H1 (cell line): ENCODE results near the gene NADK. TPM values are rescaled to one million over a fixed set of nuclear protein-coding genes. Genes with fewer than 3 reads are reported as not detected.

ENCODE experiments used
- CTCF ChIA-PET: fragments of 300-600 bp; sonication (Branson Sonifier 250); formaldehyde crosslinking; loops from one replicate; lab custom pipeline; 2021; ENCODE audit not compliant: partially characterized antibody; lab: Charles Lee
- POLR2A ChIA-PET: fragments of 300-600 bp; sonication (Branson Sonifier 250); formaldehyde crosslinking; loops from one replicate; lab custom pipeline; 2021; ENCODE audit warnings: inconsistent platforms; ENCODE audit not compliant: partially characterized antibody; lab: Charles Lee
- DNase-seq, 2 experiments: peaks; one replicate each; pipeline versions ENCODE4 v3.0.0 to v3.0.0-alpha.2; 2010 to 2022; ENCODE audit warnings: low spot score in 2 of 2, low read depth in 1 of 2, mixed read lengths in 1 of 2
- FAIRE-seq: peaks from 2 replicates; lab custom pipeline; 2011; peaks lifted over from hg19 to GRCh38; lab: Jason Lieb, UNC
- H2AFZ ChIP-seq: 2 replicates; pipeline ENCODE4 v1.8.1; 2012; ENCODE audit warnings: low read length, inconsistent platforms
- H2AK5ac ChIP-seq: 2 replicates; pipeline ENCODE4 v1.6.1; 2013; ENCODE audit warnings: low read depth, low read length
- H2BK120ac ChIP-seq: replicated peaks from 2 replicates; pipeline ENCODE3; 2013; ENCODE audit warnings: low read depth, low read length, inconsistent platforms
- H2BK12ac ChIP-seq: 2 replicates; pipeline ENCODE4 v1.6.1; 2013; ENCODE audit warnings: low read depth, low read length
- H2BK15ac ChIP-seq: 2 replicates; pipeline ENCODE4 v1.6.1; 2013; ENCODE audit warnings: low read length
- H2BK20ac ChIP-seq: 2 replicates; pipeline ENCODE4 v1.6.1; 2013; ENCODE audit warnings: low read length
- H2BK5ac ChIP-seq: 2 replicates; pipeline ENCODE4 v1.6.1; 2013; ENCODE audit warnings: low read depth, low read length
- H3K14ac ChIP-seq: 2 replicates; pipeline ENCODE4 v1.6.1; 2013; ENCODE audit warnings: inconsistent platforms; ENCODE audit not compliant: insufficient read length
- H3K18ac ChIP-seq: 2 replicates; pipeline ENCODE4 v1.6.1; 2013; ENCODE audit warnings: low read length; ENCODE audit errors: extremely low read depth
- H3K23ac ChIP-seq: 2 replicates; pipeline ENCODE4 v1.6.1; 2013; ENCODE audit warnings: inconsistent platforms; ENCODE audit not compliant: insufficient read length
- H3K23me2 ChIP-seq: 2 replicates; pipeline ENCODE4 v1.6.1; 2013; ENCODE audit warnings: low read depth, low read length
- H3K27ac ChIP-seq: 2 replicates; pipeline ENCODE4 v1.6.1; 2011; ENCODE audit warnings: low read depth, low read length, inconsistent platforms
- H3K27me3 ChIP-seq, 4 experiments: replicated peaks in 1 of 4; 1 replicate in 1 of 4; 2 replicates in 3 of 4; pipeline versions ENCODE4 v1.6.1 to v1.8.1; 2011 to 2013; ENCODE audit warnings: low read length in 3 of 4, mild to moderate bottlenecking in 3 of 4, inconsistent platforms in 2 of 4, mixed read lengths in 2 of 4, moderate library complexity in 1 of 4; ENCODE audit not compliant: control insufficient read depth in 3 of 4, insufficient read depth in 3 of 4; ENCODE audit errors: extremely low read depth in 1 of 4
- H3K36me3 ChIP-seq, 4 experiments: 2 replicates each; pipeline versions ENCODE4 v1.6.1 to v1.8.1; 2011 to 2013; ENCODE audit warnings: mild to moderate bottlenecking in 4 of 4, low read length in 3 of 4, moderate library complexity in 2 of 4, control low read depth in 1 of 4, inconsistent platforms in 1 of 4; ENCODE audit not compliant: insufficient read depth in 4 of 4, control insufficient read depth in 2 of 4
- H3K4ac ChIP-seq: replicated peaks from 2 replicates; pipeline ENCODE3; 2013; ENCODE audit warnings: low read length, low read depth, mixed read lengths, inconsistent platforms; ENCODE audit not compliant: insufficient read length
- H3K4me1 ChIP-seq, 4 experiments: replicated peaks in 1 of 4; 1 replicate in 1 of 4; 2 replicates in 3 of 4; pipeline versions ENCODE4 v1.6.1 to v1.8.1; 2011 to 2013; ENCODE audit warnings: low read length in 3 of 4, inconsistent platforms in 2 of 4, mixed read lengths in 1 of 4; ENCODE audit not compliant: insufficient read depth in 4 of 4, control insufficient read depth in 3 of 4
- H3K4me2 ChIP-seq, 2 experiments: 2 replicates each; pipeline versions ENCODE4 v1.6.1 to v1.8.1; 2011 to 2013; ENCODE audit warnings: low read depth in 2 of 2, low read length in 2 of 2, control low read depth in 1 of 2, inconsistent platforms in 1 of 2, mild to moderate bottlenecking in 1 of 2; ENCODE audit not compliant: insufficient read depth in 1 of 2
- H3K4me3 ChIP-seq, 4 experiments: fragments of 200-600, 300-600 bp in 1 of 4; sonication (generic), shearing (Covaris generic), sonication (Bioruptor Twin) in 1 of 4; 2 replicates each; pipeline versions ENCODE4 v1.5.1 to v1.8.1; 2011 to 2016; ENCODE audit warnings: low read length in 4 of 4, low read depth in 3 of 4, control low read depth in 2 of 4, inconsistent platforms in 2 of 4, mild to moderate bottlenecking in 2 of 4, mixed read lengths in 1 of 4, moderate library complexity in 1 of 4; ENCODE audit not compliant: insufficient read depth in 2 of 4; ENCODE audit errors: extremely low read depth in 1 of 4
- H3K56ac ChIP-seq: replicated peaks from 2 replicates; pipeline ENCODE3; 2013; ENCODE audit warnings: low read depth, mild to moderate bottlenecking, mixed read lengths, low read length, inconsistent platforms; ENCODE audit not compliant: insufficient read length
- H3K79me1 ChIP-seq: 2 replicates; pipeline ENCODE4 v1.6.1; 2013; ENCODE audit warnings: low read depth, low read length, control low read depth
- H3K79me2 ChIP-seq, 2 experiments: 2 replicates each; pipeline versions ENCODE4 v1.6.1 to v1.8.1; 2012 to 2013; ENCODE audit warnings: low read length in 2 of 2, mild to moderate bottlenecking in 2 of 2, inconsistent platforms in 1 of 2; ENCODE audit not compliant: insufficient read depth in 2 of 2, control insufficient read depth in 1 of 2
- H3K9ac ChIP-seq, 4 experiments: replicated peaks in 1 of 4; 1 replicate in 1 of 4; 2 replicates in 3 of 4; pipeline versions ENCODE4 v1.6.1 to v1.8.1; 2011 to 2013; ENCODE audit warnings: low read depth in 3 of 4, low read length in 3 of 4, control low read depth in 2 of 4, mild to moderate bottlenecking in 2 of 4, moderate library complexity in 2 of 4, inconsistent platforms in 1 of 4; ENCODE audit errors: extremely low read depth in 1 of 4
- H3K9me3 ChIP-seq, 2 experiments: 2 replicates each; pipeline versions ENCODE4 v1.6.1 to v1.8.1; 2012 to 2013; ENCODE audit warnings: mild to moderate bottlenecking in 2 of 2, moderate library complexity in 2 of 2, control low read depth in 1 of 2, inconsistent platforms in 1 of 2, low read depth in 1 of 2, low read length in 1 of 2, mixed read lengths in 1 of 2; ENCODE audit not compliant: insufficient read depth in 2 of 2
- H4K20me1 ChIP-seq, 2 experiments: replicated peaks in 1 of 2; 2 replicates each; pipeline versions ENCODE3 to v1.8.1; 2011 to 2013; ENCODE audit warnings: inconsistent platforms in 2 of 2, low read length in 2 of 2, mild to moderate bottlenecking in 1 of 2; ENCODE audit not compliant: insufficient read depth in 2 of 2, control insufficient read depth in 1 of 2
- H4K5ac ChIP-seq: 2 replicates; pipeline ENCODE4 v1.6.1; 2013; ENCODE audit warnings: low read length, low read depth, mixed read lengths, inconsistent platforms; ENCODE audit not compliant: insufficient read length
- H4K8ac ChIP-seq: 2 replicates; pipeline ENCODE4 v1.8.0; 2013; ENCODE audit warnings: mild to moderate bottlenecking, moderate library complexity, low read length, inconsistent platforms; ENCODE audit not compliant: insufficient read depth; ENCODE audit errors: extremely low read depth
- H4K91ac ChIP-seq: replicated peaks from 2 replicates; pipeline ENCODE3; 2013; ENCODE audit warnings: low read length, mixed read lengths, inconsistent platforms; ENCODE audit not compliant: insufficient read length
- BACH1 ChIP-seq: IDR thresholded peaks from 2 replicates; pipeline ENCODE4 v1.6.1; 2012; ENCODE audit warnings: low read length, improper control_type of control experiment
- CBX5 ChIP-seq: fragments of 300-800, 300-1000 bp; sonication (generic); IDR thresholded peaks from 2 replicates; pipeline ENCODE4 v1.7.1; 2016; ENCODE audit warnings: antibody characterized with exemption, low read length, low read depth
- CTCF ChIP-seq, 3 experiments: IDR thresholded peaks; 1 replicate in 2 of 3; 2 replicates in 1 of 3; pipeline versions ENCODE4 v1.5.1 to v1.6.1; 2011; ENCODE audit warnings: low read length in 3 of 3, mild to moderate bottlenecking in 3 of 3, inconsistent platforms in 2 of 3, low read depth in 1 of 3, moderate library complexity in 1 of 3; ENCODE audit not compliant: insufficient read depth in 1 of 3; ENCODE audit errors: control extremely low read depth in 1 of 3
- KDM1A ChIP-seq: fragments of 200-600, 300-600 bp; sonication (generic); IDR thresholded peaks from 2 replicates; pipeline ENCODE4 v1.7.1; 2016; ENCODE audit warnings: mild to moderate bottlenecking, low read length, borderline replicate concordance
- RAD21 ChIP-seq, 2 experiments: IDR thresholded peaks in 1 of 2; conservative IDR thresholded peaks in 1 of 2; 2 replicates each; pipeline ENCODE4 v1.6.1; 2011; ENCODE audit warnings: low read depth in 2 of 2, low read length in 2 of 2, improper control_type of control experiment in 1 of 2, inconsistent platforms in 1 of 2, mild to moderate bottlenecking in 1 of 2, moderate library complexity in 1 of 2
- RXRA ChIP-seq: IDR thresholded peaks from 2 replicates; pipeline ENCODE4 v1.6.1; 2011; ENCODE audit warnings: low read depth, mild to moderate bottlenecking, low read length, moderate library complexity; ENCODE audit not compliant: insufficient read depth
- SAP30 ChIP-seq: fragments of 300-600 bp; sonication (generic); IDR thresholded peaks from 2 replicates; pipeline ENCODE4 v1.7.1; 2012; ENCODE audit warnings: low read length, moderate library complexity, mild to moderate bottlenecking, inconsistent platforms; ENCODE audit not compliant: insufficient read depth, insufficient replicate concordance
- SUZ12 ChIP-seq: fragments of 200-600 bp; sonication (generic); IDR thresholded peaks from 2 replicates; pipeline ENCODE4 v1.6.1; 2012; ENCODE audit warnings: mild to moderate bottlenecking, inconsistent platforms, low read length, moderate library complexity, mixed read lengths
- TAF7 ChIP-seq: optimal IDR thresholded peaks from 2 replicates; pipeline ENCODE3; 2011; ENCODE audit warnings: low read depth, mild to moderate bottlenecking, inconsistent platforms, low read length, moderate library complexity, borderline replicate concordance
- WGBS, 2 experiments: shearing (Covaris generic) in 1 of 2; methylation state at CpG; one replicate each; pipeline versions ENCODE4 v1.1.6 to v1.1.7; 2013 to 2015; ENCODE audit warnings: low lambda C conversion rate in 2 of 2, mixed read lengths in 2 of 2, inconsistent platforms in 1 of 2, low coverage in 1 of 2, missing lambda C conversion rate in 1 of 2; ENCODE audit not compliant: insufficient replicate concordance in 2 of 2, insufficient coverage in 1 of 2, insufficient read length in 1 of 2; ENCODE audit errors: extremely low coverage in 1 of 2, missing lambda C conversion rate in 1 of 2; 5-methylcytosine and 5-hydroxymethylcytosine counted together
- polyA plus RNA-seq, 7 experiments: library from polyadenylated mRNA; depleted of rRNA in 3 of 7; stranded (reverse) in 5 of 7; unstranded in 2 of 7; fragments of >200 nt in 5 of 7; fragments of 200-250 nt in 2 of 7; gene quantifications; 1 replicate in 5 of 7; 2 replicates in 1 of 7; 4 replicates in 1 of 7; pipeline versions ENCODE4 v1.2.1 to v1.2.3, GENCODE V29; 2011 to 2013; ENCODE audit warnings: missing spikeins in 2 of 7, mixed read lengths in 2 of 7
- total RNA-seq: library from RNA; stranded (reverse); fragmentation: NEBNext Ultra II Directional; extraction: Animal tissue kit (Norgen Biotek cat#: 25700); gene quantifications from 2 replicates; pipeline ENCODE4 v1.2.1, GENCODE V29; 2021

NADK gene
- total and polyA plus RNA-seq, 2 of the 8 experiments (the other 6 are each of a cell fraction or from before 2014, with no cell fraction given) = 78.0 to 89.7 TPM

DNA sequence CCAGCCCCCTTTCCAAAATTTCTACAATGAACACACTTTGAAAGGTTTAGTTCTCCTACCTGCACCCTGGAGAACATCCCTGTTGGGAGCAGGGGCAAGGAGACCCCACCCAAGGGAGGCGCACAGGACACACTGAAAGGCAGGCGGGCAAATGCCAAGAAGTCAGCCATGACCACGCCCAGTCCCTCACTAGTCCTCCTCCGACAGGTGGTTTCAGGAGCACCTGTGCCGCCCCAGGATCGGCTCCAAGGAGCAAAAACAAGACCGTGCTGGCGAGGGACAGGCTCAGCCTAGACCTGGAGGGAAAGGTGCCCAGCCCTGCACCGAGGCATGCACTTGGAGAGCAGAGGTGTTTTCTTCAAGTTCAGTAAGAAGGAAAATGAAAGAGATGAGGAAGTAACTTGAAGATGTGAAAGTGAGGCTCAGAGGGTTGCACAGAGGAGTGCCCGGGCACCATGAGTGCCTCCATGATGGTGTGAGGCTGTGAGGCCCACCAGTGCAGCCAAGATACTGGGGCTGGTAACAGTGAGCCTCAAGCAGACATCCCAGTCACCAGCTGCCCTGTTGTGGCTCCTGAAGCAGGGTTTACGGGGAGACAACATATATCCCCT lies 19.6 kb upstream of the NADK start:
- Histone ChIP-seq H3K56ac (no peak overlapping the region), H3K4me3 (no peak overlapping the region), H3K36me3 (peaks cover 13 to 64% (median 35%) of the 10 kb centered on the region in 4 experiments), H2AK5ac (no peak overlapping the region), H3K4me1 (no peaks in the 10 kb centered on the region), H4K20me1 (peaks cover 7 to 19% of the 10 kb centered on the region in 2 experiments), H4K8ac (no peak overlapping the region), H4K91ac (no peak overlapping the region), H3K27me3 (no peaks in the 10 kb centered on the region), H3K14ac (no peak overlapping the region), H2BK5ac (no peak overlapping the region), H3K23ac (no peak overlapping the region), H2BK15ac (no peak overlapping the region), H2AFZ (no peak overlapping the region), H3K18ac (no peak overlapping the region), H3K27ac (no peak overlapping the region), H3K23me2 (no peaks in the 10 kb centered on the region), H2BK120ac (no peak overlapping the region), H4K5ac (no peak overlapping the region), H3K4ac (no peak overlapping the region), H3K9ac (no peak overlapping the region), H3K79me1 (peaks cover 13% of the 10 kb centered on the region), H2BK20ac (no peak overlapping the region), H2BK12ac (no peak overlapping the region), H3K4me2 (no peak overlapping the region), H3K79me2 (peaks cover 0 to 36% of the 10 kb centered on the region in 2 experiments; a peak in 2 of 4 replicates), H3K9me3 (no peaks in the 10 kb centered on the region)
- FAIRE-seq (no peak), DNase-seq (no peak)
- ChIA-PET POLR2A (interaction anchor here (0.7 to 1.0 kb wide), 2 partner anchors 8 to 30 kb away, joined by 3 to 4 read pairs; no protein-coding TSS in a partner anchor), CTCF (interaction anchor here (0.6 to 4.8 kb wide), 7 partner anchors 8 to 805 kb away, joined by 3 to 22 read pairs (median 4); no protein-coding TSS in a partner anchor)
- 91% methylated on average over 11 of the region's 11 CpGs; no CpG with 5 or more reads in 1 of the 2 experiments for WGBS, 2 experiments
- no peak for TF ChIP-seq CBX5
- no peak for TF ChIP-seq TAF7
- no peak for TF ChIP-seq CTCF (IDR thresholded peaks at IDR 0.05; ENCODE audit: control extremely low read depth in 1 of 3, insufficient read depth in 1 of 3, low read depth in 1 of 3, low read length in 3 of 3)
- no peak for TF ChIP-seq BACH1
- TF ChIP-seq RXRA = no peak
- no peak for TF ChIP-seq SAP30
- TF ChIP-seq KDM1A = no peak
- TF ChIP-seq RAD21 (IDR thresholded peaks at IDR 0.05 in 1 of 2, conservative IDR thresholded peaks at IDR 0.05 in 1 of 2; ENCODE audit: low read depth in 2 of 2, low read length in 2 of 2) = no peak
- no peak for TF ChIP-seq SUZ12
